ENCODE results near the gene PRMT7.

GRCh38 chr16:68265078-68265920 lies 45.5 kb upstream of the PRMT7 start:
- no peak for TF ChIP-seq CTCF (IDR thresholded peaks at IDR 0.05; ENCODE audit: control extremely low read depth in 1 of 3, insufficient read depth in 1 of 3, low read depth in 1 of 3, low read length in 3 of 3)
- 0 out of 2 replicates have a peak, but pooled peaks have one; percentile 11 for TF ChIP-seq TAF1 (IDR thresholded peaks at IDR 0.05; ENCODE audit: low read depth, low read length)
- no peak for TF ChIP-seq EP300 (IDR thresholded peaks at IDR 0.05; ENCODE audit: borderline replicate concordance in 1 of 2, low read depth in 2 of 2, low read length in 2 of 2)
- TF ChIP-seq EZH2 (IDR thresholded peaks at IDR 0.05; ENCODE audit: low read depth, low read length, severe bottlenecking): peak; percentile 26
- TF ChIP-seq TAF7 (optimal IDR thresholded peaks at IDR 0.05; ENCODE audit: borderline replicate concordance, low read depth, low read length): no peak
- TF ChIP-seq ZNF274 (IDR thresholded peaks at IDR 0.05; ENCODE audit: borderline replicate concordance, extremely low read depth, low read length): no peak
- TF ChIP-seq JUND (IDR thresholded peaks at IDR 0.05; ENCODE audit: low read length): no peak
